ENCODE results near the gene RRM2.

Gene RRM2

DNA sequence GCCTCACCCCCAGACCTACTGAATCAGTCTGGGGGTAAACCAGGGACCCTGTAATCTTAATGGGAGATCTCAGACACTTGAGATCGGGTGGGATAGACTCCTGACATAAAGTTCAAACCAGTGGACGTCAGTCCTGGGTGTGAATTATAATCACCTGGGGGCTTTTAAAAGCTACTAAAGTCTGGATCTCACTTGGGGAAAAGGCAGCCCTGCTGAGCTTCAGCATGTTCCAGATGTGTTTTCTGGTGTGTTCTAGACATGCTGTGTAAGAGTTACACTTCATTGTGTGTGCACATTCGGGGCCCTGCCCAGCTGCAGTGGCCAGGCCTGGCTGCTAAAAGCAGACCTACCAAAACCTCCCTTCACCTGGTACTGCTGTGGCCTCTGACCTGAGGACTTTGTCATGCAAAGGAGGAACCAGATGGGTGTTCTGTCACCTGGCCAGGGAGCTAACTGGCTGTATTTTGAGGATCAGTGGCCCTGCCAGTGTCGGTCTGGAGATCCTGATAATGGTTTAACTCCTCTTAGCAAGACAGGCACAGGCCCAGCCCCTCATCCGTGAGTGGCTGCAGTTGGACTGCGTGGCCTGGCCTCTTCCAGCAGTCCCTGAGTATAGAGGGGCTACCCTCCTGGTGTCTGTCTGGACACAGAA lies 10.6 kb downstream of the RRM2 start:
- Histone ChIP-seq H3K4me1 (ENCODE audit: control insufficient read depth, insufficient read depth, low read length) (no peaks in the 10 kb centered on the region), H3K4me3 (ENCODE audit: low read length in 2 of 2) (no peak overlapping the region), H3K9me3 (ENCODE audit: control insufficient read depth in 2 of 2, low read length in 2 of 2) (no peaks in the 10 kb centered on the region), H3K27ac (ENCODE audit: low read length) (no peak overlapping the region), H3K27me3 (ENCODE audit: control insufficient read depth in 1 of 2, insufficient read depth in 2 of 2, low read length in 2 of 2) (no peaks in the 10 kb centered on the region), H3K36me3 (ENCODE audit: control insufficient read depth in 2 of 2, insufficient read depth in 2 of 2, low read length in 2 of 2) (no peaks in the 10 kb centered on the region), H3K9ac (ENCODE audit: low read length in 2 of 2) (no peak overlapping the region)

DNA sequence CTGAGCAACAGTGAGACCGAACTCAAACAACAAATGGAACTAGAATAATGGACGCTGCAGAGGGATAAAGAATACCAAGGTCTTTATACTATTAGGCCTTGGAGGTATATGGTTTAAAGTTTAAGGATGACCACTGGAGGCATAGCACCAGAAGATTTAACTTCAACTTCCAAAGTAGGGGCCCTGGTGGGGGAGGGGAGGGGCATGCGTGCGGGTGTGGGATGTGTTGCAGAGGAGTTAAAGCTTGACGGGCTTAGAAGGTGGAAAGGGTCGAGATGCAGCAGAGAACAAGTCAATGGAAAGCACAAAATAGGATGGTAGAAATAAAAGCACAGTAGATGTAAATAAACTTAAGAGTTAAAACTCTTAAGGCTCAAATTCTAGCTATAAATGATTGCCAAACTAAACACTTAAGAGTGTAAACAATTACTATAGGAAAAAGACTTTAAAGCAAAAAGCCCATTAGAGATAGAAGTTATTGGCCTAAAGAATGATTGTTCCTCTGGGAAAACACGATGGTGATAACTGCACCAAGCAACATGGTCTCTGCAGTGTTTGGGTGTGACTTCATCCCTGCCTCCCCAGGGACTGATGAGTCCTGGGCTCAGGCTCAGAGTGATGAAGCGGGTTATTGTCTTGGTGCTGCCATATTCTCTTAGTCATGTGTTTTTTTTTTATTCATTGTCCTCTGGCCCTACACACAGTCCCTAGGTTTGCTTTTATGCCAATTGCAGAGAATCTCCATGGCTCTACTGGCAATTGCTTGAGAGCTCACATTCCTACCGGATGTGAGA lies 13.0 kb downstream of the RRM2 start:
- no peaks in the 10 kb centered on the region for H3K36me3 ChIP-seq (ENCODE audit: control insufficient read depth in 2 of 2, insufficient read depth in 2 of 2, low read length in 2 of 2)
- H3K27me3 ChIP-seq (ENCODE audit: control insufficient read depth in 1 of 2, insufficient read depth in 2 of 2, low read length in 2 of 2), result no peaks in the 10 kb centered on the region
- H3K9me3 ChIP-seq (ENCODE audit: control insufficient read depth in 2 of 2, low read length in 2 of 2), result no peaks in the 10 kb centered on the region
- no peak overlapping the region for H3K27ac ChIP-seq (ENCODE audit: low read length)
- no peak overlapping the region for H3K9ac ChIP-seq (ENCODE audit: low read length in 2 of 2)
- H3K4me1 ChIP-seq (ENCODE audit: control insufficient read depth, insufficient read depth, low read length), result no peaks in the 10 kb centered on the region
- H3K4me3 ChIP-seq (ENCODE audit: low read length in 2 of 2), result no peak overlapping the region

DNA sequence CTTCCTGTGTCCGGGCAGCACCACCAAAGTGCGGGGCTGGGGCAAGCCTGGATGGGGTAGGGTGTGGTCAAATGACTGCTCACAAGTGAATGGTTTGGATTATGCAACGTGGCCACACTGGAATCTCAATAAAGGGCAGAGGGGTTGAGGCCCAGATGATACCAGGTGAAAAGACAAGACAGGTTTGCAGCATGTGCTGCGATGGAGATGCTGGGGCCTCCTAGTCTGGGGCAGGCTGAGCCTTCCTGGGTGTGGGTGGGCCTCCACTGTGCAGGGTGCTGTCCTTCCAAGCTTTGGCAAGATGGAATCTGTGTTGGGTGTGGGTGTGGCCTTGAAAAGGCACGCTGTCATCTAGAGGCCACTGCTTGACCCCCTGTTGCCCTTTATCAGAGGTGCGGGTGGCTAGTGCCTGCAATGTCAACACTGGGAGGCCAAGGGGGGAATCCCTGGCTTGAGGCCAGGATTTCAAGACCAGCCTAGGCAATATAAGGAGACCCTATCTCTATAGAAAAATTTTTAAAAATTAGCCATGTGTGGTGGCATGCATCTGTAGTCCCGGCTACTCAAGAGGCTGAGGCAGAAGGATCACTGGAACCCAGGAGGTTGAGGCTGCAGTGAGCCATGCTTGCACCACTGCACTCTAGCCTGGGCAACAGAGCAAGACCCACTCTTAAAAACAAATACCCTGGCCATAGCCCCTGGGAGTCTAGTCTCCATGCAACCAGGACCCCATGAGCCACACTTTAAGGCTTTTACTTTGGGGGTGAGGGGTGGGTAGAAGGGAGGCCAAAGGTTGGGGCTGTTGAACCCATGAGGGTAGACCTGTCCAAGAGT lies 13.8 kb downstream of the RRM2 start:
- no peak overlapping the region for H3K27ac ChIP-seq (ENCODE audit: low read length)
- no peaks in the 10 kb centered on the region for H3K9me3 ChIP-seq (ENCODE audit: control insufficient read depth in 2 of 2, low read length in 2 of 2)
- H3K9ac ChIP-seq (ENCODE audit: low read length in 2 of 2), result no peak overlapping the region
- H3K27me3 ChIP-seq (ENCODE audit: control insufficient read depth in 1 of 2, insufficient read depth in 2 of 2, low read length in 2 of 2), result no peaks in the 10 kb centered on the region
- H3K4me3 ChIP-seq (ENCODE audit: low read length in 2 of 2), result no peak overlapping the region
- H3K36me3 ChIP-seq (ENCODE audit: control insufficient read depth in 2 of 2, insufficient read depth in 2 of 2, low read length in 2 of 2), result no peaks in the 10 kb centered on the region
- H3K4me1 ChIP-seq (ENCODE audit: control insufficient read depth, insufficient read depth, low read length), result no peaks in the 10 kb centered on the region

DNA sequence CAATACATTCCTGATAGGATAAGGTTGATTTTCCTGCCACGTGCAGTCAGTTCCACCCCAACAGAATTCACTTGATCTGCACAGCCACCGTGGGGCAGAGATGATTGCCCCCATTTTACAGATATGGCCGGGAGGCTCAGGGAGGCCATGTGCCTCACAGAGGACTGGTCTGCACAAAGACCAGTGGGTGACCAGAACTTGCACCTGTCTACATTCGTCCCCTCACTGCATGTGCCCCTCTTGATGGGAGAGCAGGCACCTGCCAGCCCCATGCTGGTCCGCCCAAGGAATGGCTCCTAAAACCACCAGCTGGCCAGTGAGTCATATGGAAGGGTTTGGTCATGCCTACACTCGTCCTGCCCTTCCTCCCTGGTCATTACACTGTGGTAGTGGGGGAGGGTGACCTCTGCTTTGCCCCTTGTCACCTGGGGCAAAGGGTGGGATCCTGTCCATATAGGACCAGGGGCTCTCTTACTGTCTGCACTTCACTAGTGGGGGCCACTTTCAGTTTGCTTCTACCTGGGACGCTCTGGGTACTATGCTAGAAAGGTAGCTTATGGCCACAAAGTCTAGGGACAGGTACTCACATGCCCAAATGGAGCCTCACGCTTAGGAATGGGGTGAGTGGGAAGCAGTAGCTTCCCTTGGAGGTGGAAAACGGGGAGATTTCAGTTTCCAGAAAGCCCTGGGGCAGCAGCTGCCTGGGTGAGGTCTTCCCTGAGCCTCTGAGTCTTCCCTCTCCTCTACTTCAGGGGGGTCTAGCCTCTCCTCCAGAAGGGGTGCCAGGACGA lies 14.7 kb downstream of the RRM2 start:
- H3K27ac ChIP-seq (ENCODE audit: low read length), result no peak overlapping the region
- H3K4me1 ChIP-seq (ENCODE audit: control insufficient read depth, insufficient read depth, low read length), result no peaks in the 10 kb centered on the region
- H3K36me3 ChIP-seq (ENCODE audit: control insufficient read depth in 2 of 2, insufficient read depth in 2 of 2, low read length in 2 of 2), result no peaks in the 10 kb centered on the region
- no peak overlapping the region for H3K4me3 ChIP-seq (ENCODE audit: low read length in 2 of 2)
- H3K9ac ChIP-seq (ENCODE audit: low read length in 2 of 2), result no peak overlapping the region
- H3K27me3 ChIP-seq (ENCODE audit: control insufficient read depth in 1 of 2, insufficient read depth in 2 of 2, low read length in 2 of 2), result no peaks in the 10 kb centered on the region
- H3K9me3 ChIP-seq (ENCODE audit: control insufficient read depth in 2 of 2, low read length in 2 of 2), result no peaks in the 10 kb centered on the region

DNA sequence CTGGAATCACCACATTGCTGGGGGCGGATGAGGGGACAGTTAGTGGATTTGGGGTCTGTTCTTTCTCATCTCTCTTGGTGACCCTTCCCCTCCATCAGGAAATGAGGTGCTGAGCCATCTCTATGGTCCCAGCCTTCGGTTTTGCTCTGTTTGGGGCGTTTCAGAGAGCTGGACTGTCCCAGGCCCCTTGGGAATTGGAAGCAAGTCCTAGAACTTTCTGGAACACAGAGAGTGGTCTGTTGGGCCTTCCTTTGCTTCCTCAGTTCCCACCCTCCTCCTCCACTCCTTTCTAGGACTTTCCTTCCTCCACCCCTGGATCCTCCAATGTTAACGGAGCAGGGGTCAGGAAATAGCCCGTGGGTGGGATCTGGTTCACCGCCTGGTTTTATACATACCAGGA lies 17.0 kb downstream of the RRM2 start:
- no peaks in the 10 kb centered on the region for H3K9me3 ChIP-seq (ENCODE audit: control insufficient read depth in 2 of 2, low read length in 2 of 2)
- H3K36me3 ChIP-seq (ENCODE audit: control insufficient read depth in 2 of 2, insufficient read depth in 2 of 2, low read length in 2 of 2), result no peaks in the 10 kb centered on the region
- H3K9ac ChIP-seq (ENCODE audit: low read length in 2 of 2), result no peak overlapping the region
- no peak overlapping the region for H3K27ac ChIP-seq (ENCODE audit: low read length)
- no peak overlapping the region for H3K4me3 ChIP-seq (ENCODE audit: low read length in 2 of 2)
- H3K4me1 ChIP-seq (ENCODE audit: control insufficient read depth, insufficient read depth, low read length), result peaks cover 3% of the 10 kb centered on the region
- H3K27me3 ChIP-seq (ENCODE audit: control insufficient read depth in 1 of 2, insufficient read depth in 2 of 2, low read length in 2 of 2), result no peaks in the 10 kb centered on the region

DNA sequence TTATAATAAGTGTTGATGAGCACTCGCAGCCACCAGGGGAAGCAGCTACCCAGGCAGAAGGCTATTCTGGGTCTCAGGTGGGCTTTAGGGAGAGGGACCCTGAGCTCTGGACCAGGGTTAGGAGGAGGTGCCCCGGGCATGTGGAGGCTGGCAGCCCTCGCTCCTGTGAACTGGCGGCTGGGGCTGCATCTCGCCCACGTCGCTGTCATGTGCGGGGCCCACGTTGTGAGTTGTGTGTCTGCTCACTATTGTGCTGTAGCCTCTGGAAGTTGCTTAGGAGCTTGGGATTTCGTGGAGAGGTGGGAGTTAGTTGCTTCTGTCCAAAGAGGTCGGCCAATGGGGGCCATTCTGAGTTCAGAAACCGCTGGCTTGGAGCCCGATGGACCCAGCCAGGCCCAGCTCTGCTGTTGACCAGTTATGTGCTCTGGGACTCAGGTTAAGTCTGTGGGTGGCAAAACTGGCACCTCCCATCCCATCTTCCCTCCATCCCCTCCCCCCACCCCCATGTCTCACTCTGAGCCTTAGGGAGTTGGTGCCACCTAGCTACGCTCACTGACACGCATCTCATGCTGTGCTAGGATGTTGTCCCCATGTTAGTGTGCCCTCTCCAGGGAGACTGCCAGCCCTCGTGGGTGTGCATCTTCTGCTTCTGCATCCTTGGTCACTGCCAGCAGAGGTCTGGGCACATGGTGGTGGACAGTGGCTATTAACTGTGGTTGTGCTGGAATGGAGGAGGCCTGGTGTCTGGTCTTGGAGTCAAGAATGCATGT lies 18.5 kb downstream of the RRM2 start:
- no peak overlapping the region for H3K4me3 ChIP-seq (ENCODE audit: low read length in 2 of 2)
- H3K9ac ChIP-seq (ENCODE audit: low read length in 2 of 2), result no peak overlapping the region
- H3K27ac ChIP-seq (ENCODE audit: low read length), result no peak overlapping the region
- H3K9me3 ChIP-seq (ENCODE audit: control insufficient read depth in 2 of 2, low read length in 2 of 2), result no peaks in the 10 kb centered on the region
- H3K4me1 ChIP-seq (ENCODE audit: control insufficient read depth, insufficient read depth, low read length), result peaks cover 5% of the 10 kb centered on the region
- H3K27me3 ChIP-seq (ENCODE audit: control insufficient read depth in 1 of 2, insufficient read depth in 2 of 2, low read length in 2 of 2), result no peaks in the 10 kb centered on the region
- no peaks in the 10 kb centered on the region for H3K36me3 ChIP-seq (ENCODE audit: control insufficient read depth in 2 of 2, insufficient read depth in 2 of 2, low read length in 2 of 2)

DNA sequence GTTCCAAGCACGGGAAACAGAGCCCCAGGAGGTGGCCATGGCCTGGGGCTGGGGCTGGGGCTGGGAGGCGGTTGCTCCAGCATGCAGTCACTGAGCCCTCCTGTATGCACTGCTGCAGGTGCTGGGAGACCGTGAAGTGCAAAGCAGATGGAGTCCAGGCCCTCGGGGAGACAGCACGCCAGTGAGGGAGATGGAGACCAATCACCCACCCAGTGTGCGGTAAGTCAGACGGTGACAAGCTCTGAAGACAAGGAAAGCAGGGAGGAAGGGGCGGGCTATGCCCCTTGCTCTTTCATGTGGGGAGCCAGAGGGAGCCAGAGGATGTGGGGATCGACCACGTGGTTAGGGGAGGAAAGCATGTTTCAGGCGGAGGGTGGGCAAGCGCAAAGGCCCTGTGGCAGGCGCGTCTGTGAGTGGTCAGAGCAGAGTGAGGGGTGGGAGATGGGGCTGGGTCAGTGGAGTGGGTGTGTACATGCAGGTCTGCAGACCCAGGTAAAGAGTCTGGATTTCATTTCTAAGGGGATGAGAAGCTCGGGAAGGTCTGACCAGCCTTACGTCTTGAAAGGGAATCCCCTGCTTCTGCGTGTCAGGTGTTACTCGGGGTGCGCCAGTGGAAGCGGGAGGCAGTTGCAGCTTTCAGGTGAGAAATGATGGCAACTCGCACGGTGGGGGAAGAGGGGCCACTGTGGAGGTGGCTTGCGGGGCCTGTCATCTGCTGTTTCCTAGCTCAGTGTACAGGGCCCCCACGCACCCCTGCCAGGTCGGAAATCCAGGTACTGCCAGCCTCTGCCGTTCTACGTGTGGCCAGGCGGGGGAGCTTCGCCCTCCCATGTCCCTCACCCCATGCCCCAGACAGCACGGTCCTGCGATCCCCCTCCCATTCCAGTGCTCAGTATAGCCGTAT lies 19.4 kb downstream of the RRM2 start:
- Histone ChIP-seq H3K27me3 (ENCODE audit: control insufficient read depth in 1 of 2, insufficient read depth in 2 of 2, low read length in 2 of 2) (no peaks in the 10 kb centered on the region), H3K9me3 (ENCODE audit: control insufficient read depth in 2 of 2, low read length in 2 of 2) (no peaks in the 10 kb centered on the region), H3K27ac (ENCODE audit: low read length) (no peak overlapping the region), H3K9ac (ENCODE audit: low read length in 2 of 2) (no peak overlapping the region), H3K4me1 (ENCODE audit: control insufficient read depth, insufficient read depth, low read length) (peaks cover 5% of the 10 kb centered on the region), H3K4me3 (ENCODE audit: low read length in 2 of 2) (no peak overlapping the region), H3K36me3 (ENCODE audit: control insufficient read depth in 2 of 2, insufficient read depth in 2 of 2, low read length in 2 of 2) (no peaks in the 10 kb centered on the region)

DNA sequence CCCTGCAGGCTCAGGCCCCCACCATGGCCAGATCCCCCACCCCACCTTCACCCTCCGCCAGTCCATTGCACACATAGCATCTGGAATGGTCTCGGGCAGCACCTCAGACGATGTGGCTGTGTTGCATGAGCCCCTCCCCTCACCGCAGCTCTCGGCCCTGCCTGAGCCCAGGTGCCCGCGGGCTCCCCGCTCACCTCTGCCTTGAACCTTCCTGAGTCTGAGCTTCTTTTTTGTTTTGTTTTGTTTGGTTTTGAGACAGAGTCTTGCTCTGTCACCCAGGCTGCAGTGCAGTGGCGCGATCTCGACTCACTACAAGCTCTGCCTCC lies 20.1 kb downstream of the RRM2 start:
- Histone ChIP-seq H3K9ac (ENCODE audit: low read length in 2 of 2) (no peak overlapping the region), H3K27me3 (ENCODE audit: control insufficient read depth in 1 of 2, insufficient read depth in 2 of 2, low read length in 2 of 2) (no peaks in the 10 kb centered on the region), H3K4me3 (ENCODE audit: low read length in 2 of 2) (no peak overlapping the region), H3K4me1 (ENCODE audit: control insufficient read depth, insufficient read depth, low read length) (peaks cover 5% of the 10 kb centered on the region), H3K27ac (ENCODE audit: low read length) (no peak overlapping the region), H3K9me3 (ENCODE audit: control insufficient read depth in 2 of 2, low read length in 2 of 2) (no peaks in the 10 kb centered on the region), H3K36me3 (ENCODE audit: control insufficient read depth in 2 of 2, insufficient read depth in 2 of 2, low read length in 2 of 2) (no peaks in the 10 kb centered on the region)

DNA sequence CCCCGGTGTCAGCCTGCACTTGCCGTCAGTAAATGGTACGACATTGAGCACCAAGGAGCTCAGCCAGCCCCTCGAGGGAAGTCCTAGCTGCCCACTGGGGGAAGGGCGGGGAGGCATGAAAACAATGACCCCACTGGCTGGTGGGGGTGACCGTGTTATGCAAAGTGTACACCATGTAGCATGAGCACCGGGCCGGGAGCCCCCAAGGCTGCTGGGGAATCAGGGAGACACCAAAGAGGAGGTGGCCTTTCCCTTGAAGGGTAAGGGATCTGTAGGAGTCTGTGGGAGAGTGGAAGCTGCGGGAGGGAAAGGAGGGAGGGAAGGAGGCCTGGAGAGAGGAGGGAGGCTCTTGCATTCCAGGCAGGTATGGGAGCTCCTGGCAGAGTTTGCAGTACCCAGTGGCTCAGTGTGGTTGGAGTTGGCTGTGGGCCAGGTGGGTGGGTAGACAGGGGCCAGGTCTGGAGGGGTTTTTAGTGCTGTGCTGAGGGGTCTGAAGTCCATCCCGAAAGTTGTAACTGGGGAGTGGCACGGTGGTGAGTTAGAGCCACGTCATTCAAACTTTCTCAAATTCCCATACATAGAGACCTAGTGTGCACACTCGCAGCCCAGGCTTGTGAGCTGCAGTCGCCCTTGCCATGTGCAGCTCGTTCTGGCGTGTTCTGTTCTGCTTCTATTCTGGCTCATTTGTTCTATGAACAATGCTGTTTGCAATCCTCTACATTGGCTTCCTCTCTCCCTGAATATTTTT lies 22.4 kb downstream of the RRM2 start:
- Histone ChIP-seq H3K27ac (ENCODE audit: low read length) (no peak overlapping the region), H3K9me3 (ENCODE audit: control insufficient read depth in 2 of 2, low read length in 2 of 2) (no peaks in the 10 kb centered on the region), H3K27me3 (ENCODE audit: control insufficient read depth in 1 of 2, insufficient read depth in 2 of 2, low read length in 2 of 2) (no peaks in the 10 kb centered on the region), H3K4me1 (ENCODE audit: control insufficient read depth, insufficient read depth, low read length) (peaks cover 5% of the 10 kb centered on the region), H3K36me3 (ENCODE audit: control insufficient read depth in 2 of 2, insufficient read depth in 2 of 2, low read length in 2 of 2) (no peaks in the 10 kb centered on the region), H3K9ac (ENCODE audit: low read length in 2 of 2) (no peak overlapping the region), H3K4me3 (ENCODE audit: low read length in 2 of 2) (no peak overlapping the region)
